Brain microvascular endothelial cell (primary cell): ENCODE data around the gene AGBL4.
"Not testable (repeated sequence)": the region's sequence is repeated elsewhere in the genome, so short reads cannot be mapped to it uniquely, and the experiment has no call there.

ENCODE experiments used
- DNase-seq: peaks from one replicate; pipeline ENCODE4 v3.0.0-alpha.2; 2020
- H3K27ac ChIP-seq: fragments of 250-450 bp; sonication (Bioruptor Pico); 2 replicates; pipeline ENCODE4 v1.5.1; 2020; ENCODE audit warnings: mild to moderate bottlenecking, moderate library complexity
- H3K27me3 ChIP-seq: fragments of 250-450 bp; sonication (Bioruptor Pico); replicated peaks from 2 replicates; pipeline ENCODE4 v1.5.1; 2020; ENCODE audit warnings: mild to moderate bottlenecking
- H3K36me3 ChIP-seq: fragments of 250-450 bp; sonication (Bioruptor Pico); replicated peaks from 2 replicates; pipeline ENCODE4 v1.5.1; 2020; ENCODE audit warnings: mild to moderate bottlenecking
- H3K4me3 ChIP-seq: 2 replicates; pipeline ENCODE4 v1.5.1; 2011; ENCODE audit warnings: low read depth, mild to moderate bottlenecking, control low read depth, low read length, moderate library complexity
- in situ Hi-C: cut with HindIII; loops from 2 replicates; pipeline ENCODE4 v1.10.0; 2017; ENCODE audit warnings: low sequenced_read_pairs, low pct_ligation_motif_present
- TF ChIP-seq, protein P1 (sequence below): IDR thresholded peaks from 2 replicates; pipeline ENCODE4 v1.5.1; 2011; ENCODE audit warnings: low read depth, mild to moderate bottlenecking, moderate library complexity, low read length, control low read depth, inconsistent platforms; ENCODE audit errors: missing control alignments

The AGBL4 gene

GRCh38 chr1:49337251-49337650, 686.5 kb downstream of the AGBL4 start:
- DNase-seq, result no peak
- in situ Hi-C loops, result no loop called here
- no peak overlapping the region for H3K27ac ChIP-seq
- TF ChIP-seq, protein P1, sequence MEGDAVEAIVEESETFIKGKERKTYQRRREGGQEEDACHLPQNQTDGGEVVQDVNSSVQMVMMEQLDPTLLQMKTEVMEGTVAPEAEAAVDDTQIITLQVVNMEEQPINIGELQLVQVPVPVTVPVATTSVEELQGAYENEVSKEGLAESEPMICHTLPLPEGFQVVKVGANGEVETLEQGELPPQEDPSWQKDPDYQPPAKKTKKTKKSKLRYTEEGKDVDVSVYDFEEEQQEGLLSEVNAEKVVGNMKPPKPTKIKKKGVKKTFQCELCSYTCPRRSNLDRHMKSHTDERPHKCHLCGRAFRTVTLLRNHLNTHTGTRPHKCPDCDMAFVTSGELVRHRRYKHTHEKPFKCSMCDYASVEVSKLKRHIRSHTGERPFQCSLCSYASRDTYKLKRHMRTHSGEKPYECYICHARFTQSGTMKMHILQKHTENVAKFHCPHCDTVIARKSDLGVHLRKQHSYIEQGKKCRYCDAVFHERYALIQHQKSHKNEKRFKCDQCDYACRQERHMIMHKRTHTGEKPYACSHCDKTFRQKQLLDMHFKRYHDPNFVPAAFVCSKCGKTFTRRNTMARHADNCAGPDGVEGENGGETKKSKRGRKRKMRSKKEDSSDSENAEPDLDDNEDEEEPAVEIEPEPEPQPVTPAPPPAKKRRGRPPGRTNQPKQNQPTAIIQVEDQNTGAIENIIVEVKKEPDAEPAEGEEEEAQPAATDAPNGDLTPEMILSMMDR, result no peak
- no peaks in the 10 kb centered on the region for H3K36me3 ChIP-seq
- H3K4me3 ChIP-seq, result no peak overlapping the region
- H3K27me3 ChIP-seq, result no peaks in the 10 kb centered on the region

- TF ChIP-seq, protein P1, result no peak
- DNase-seq, result no peak
- H3K27me3 ChIP-seq, result no peaks in the 10 kb centered on the region
- no peak overlapping the region for H3K4me3 ChIP-seq
- in situ Hi-C loops, result no loop called here
- no peak overlapping the region for H3K27ac ChIP-seq
- no peaks in the 10 kb centered on the region for H3K36me3 ChIP-seq
Measured at GRCh38 chr1:49333906-49334305, 689.8 kb downstream of the AGBL4 start.

GRCh38 chr1:49331066-49331852, 692.5 kb downstream of the AGBL4 start:
- no peak for DNase-seq
- TF ChIP-seq, protein P1, result no peak
- no peaks in the 10 kb centered on the region for H3K36me3 ChIP-seq
- in situ Hi-C loops, result no loop called here
- H3K27me3 ChIP-seq, result no peaks in the 10 kb centered on the region
- no peak overlapping the region for H3K27ac ChIP-seq
- H3K4me3 ChIP-seq, result no peak overlapping the region

- TF ChIP-seq, protein P1, result no peak
- no peak for DNase-seq
- Histone ChIP-seq H3K27ac (no peak overlapping the region), H3K27me3 (no peaks in the 10 kb centered on the region), H3K4me3 (no peak overlapping the region), H3K36me3 (no peaks in the 10 kb centered on the region)
- in situ Hi-C loops, result no loop called here
Measured at GRCh38 chr1:49323925-49324540, 699.7 kb downstream of the AGBL4 start.

DNA sequence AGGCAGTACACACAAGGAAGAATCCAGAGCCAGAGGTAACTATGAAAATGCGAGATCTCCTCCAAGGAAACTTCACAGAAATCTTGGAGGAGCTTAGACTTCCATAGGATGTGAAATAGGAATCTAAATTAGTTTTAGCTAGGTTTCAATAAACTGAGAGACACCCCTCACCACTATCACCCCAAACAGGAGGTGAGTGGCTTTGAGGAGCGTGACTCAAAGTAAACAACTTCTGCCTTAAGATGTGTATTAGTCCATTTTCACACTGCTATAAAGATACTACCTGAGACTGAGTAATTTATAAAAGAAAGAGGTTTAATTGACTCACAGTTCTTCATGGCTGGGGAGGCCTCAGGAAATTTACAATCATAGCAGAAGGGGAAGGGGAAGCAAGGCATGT, 703.3 kb downstream of the AGBL4 start:
- H3K36me3 ChIP-seq, in situ Hi-C loops, H3K4me3 ChIP-seq, DNase-seq, H3K27me3 ChIP-seq, H3K27ac ChIP-seq: not testable (repeated sequence)

DNA sequence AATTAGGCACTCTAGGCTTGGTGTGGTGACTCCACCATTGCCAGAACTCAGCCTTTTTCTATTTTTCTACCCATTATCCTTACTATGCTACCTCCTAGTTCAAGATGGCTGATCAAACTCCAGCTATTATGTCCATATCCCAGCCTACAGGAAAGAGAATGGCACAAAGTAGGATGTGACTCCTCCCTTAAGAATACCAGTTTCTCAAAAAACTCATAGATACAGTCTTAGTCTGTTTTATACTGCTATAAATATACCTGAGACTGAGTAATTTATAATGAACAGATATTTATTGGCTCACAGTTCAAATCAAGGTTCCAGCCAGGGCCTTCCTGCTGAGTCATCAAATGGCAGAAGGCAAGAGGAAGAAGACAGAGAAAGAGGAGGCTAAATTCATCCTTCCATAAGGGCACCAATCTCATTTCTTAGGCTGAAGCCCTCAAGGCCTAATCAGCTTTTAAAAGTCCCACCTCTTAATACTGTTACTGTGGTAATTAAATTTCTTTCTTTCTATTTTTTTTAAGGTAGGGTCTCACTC, 704.3 kb downstream of the AGBL4 start:
- no peak overlapping the region for H3K4me3 ChIP-seq
- TF ChIP-seq, protein P1, result no peak
- H3K27me3 ChIP-seq, result no peaks in the 10 kb centered on the region
- H3K36me3 ChIP-seq, result no peaks in the 10 kb centered on the region
- DNase-seq, result no peak
- in situ Hi-C loops, result no loop called here
- no peak overlapping the region for H3K27ac ChIP-seq
